ENCODE data around the gene OR7A5. TPM values are rescaled to one million over a fixed set of nuclear protein-coding genes. Genes with fewer than 3 reads are reported as not detected.

The OR7A5 gene
- total and polyA plus RNA-seq, 12 donors = under 0.01 to 0.41 (median 0.16) TPM; not detected in 5

DNA sequence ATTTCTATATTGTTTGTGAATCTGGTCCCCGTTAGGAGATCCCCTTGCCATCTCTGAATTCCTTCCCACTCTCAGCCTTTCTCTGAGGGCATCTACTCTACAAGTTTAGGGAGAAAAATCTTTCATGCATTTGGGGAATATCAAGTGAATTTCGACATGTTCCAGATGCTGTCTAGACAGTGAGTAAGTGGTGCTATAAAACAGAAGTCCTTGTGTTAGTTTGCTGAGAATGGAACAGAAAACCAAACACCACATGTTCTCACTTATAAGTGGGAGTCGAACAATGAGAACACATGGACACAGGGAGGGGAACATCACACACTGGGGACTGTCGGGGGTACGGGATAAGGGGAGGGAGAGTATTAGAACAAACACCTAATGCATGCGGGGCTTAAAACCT lies 8.6 kb upstream of the OR7A5 start:
- no peaks in the 10 kb centered on the region for H3K9me3 ChIP-seq (replicated peaks in 1 of 3)
- intact Hi-C loops (cut with DNase I) = no loop called here
- H3K36me3 ChIP-seq (replicated peaks in 1 of 2) = no peaks in the 10 kb centered on the region
- H3K27me3 ChIP-seq = no peaks in the 10 kb centered on the region
- peaks cover 0 to 7% of the 10 kb centered on the region in 2 donors for H3K4me1 ChIP-seq (replicated peaks in 1 of 2)
- DNase-seq = no peak
- TF ChIP-seq, protein P1, sequence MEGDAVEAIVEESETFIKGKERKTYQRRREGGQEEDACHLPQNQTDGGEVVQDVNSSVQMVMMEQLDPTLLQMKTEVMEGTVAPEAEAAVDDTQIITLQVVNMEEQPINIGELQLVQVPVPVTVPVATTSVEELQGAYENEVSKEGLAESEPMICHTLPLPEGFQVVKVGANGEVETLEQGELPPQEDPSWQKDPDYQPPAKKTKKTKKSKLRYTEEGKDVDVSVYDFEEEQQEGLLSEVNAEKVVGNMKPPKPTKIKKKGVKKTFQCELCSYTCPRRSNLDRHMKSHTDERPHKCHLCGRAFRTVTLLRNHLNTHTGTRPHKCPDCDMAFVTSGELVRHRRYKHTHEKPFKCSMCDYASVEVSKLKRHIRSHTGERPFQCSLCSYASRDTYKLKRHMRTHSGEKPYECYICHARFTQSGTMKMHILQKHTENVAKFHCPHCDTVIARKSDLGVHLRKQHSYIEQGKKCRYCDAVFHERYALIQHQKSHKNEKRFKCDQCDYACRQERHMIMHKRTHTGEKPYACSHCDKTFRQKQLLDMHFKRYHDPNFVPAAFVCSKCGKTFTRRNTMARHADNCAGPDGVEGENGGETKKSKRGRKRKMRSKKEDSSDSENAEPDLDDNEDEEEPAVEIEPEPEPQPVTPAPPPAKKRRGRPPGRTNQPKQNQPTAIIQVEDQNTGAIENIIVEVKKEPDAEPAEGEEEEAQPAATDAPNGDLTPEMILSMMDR (IDR thresholded peaks at IDR 0.05) = no peak
- TF ChIP-seq POLR2A (IDR thresholded peaks at IDR 0.05) = no peak
- H3K27ac ChIP-seq = no peak overlapping the region
- no peak overlapping the region for H3K4me3 ChIP-seq
- WGBS, 4 donors = 64 to 73% (median 69%) methylated on average over 6 of the region's 6 CpGs

DNA sequence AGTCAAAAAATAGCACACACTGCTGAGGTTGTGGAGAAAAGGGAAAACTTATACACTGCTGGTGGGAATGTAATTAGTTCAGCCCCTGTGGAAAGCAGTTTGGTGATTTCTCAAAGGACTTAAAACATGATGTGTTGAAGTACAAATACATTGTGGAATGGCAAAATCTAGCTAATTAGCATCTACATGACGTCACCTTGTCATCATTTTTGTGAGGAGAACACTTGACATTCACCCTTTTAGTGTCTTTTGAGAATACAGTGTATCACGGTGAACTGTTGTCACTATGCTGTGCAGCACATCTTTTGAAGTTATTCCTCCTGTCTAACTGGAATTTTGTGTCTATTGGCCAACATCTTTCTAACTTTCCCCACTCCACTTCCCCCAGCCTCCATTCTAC lies 8.2 kb upstream of the OR7A5 start:
- DNase-seq = no peak
- Histone ChIP-seq H3K27me3 (no peaks in the 10 kb centered on the region), H3K9me3 (replicated peaks in 1 of 3) (no peaks in the 10 kb centered on the region), H3K36me3 (replicated peaks in 1 of 2) (no peaks in the 10 kb centered on the region), H3K27ac (no peak overlapping the region), H3K4me3 (no peak overlapping the region), H3K4me1 (replicated peaks in 1 of 2) (peaks cover 0 to 7% of the 10 kb centered on the region in 2 donors)
- intact Hi-C loops (cut with DNase I) = no loop called here
- 75 to 82% (median 78%) methylated on average over 2 of the region's 2 CpGs for whole genome bisulfite sequencing, 4 donors
- no peak for TF ChIP-seq POLR2A (IDR thresholded peaks at IDR 0.05)
- TF ChIP-seq, protein P1 (IDR thresholded peaks at IDR 0.05) = no peak

DNA sequence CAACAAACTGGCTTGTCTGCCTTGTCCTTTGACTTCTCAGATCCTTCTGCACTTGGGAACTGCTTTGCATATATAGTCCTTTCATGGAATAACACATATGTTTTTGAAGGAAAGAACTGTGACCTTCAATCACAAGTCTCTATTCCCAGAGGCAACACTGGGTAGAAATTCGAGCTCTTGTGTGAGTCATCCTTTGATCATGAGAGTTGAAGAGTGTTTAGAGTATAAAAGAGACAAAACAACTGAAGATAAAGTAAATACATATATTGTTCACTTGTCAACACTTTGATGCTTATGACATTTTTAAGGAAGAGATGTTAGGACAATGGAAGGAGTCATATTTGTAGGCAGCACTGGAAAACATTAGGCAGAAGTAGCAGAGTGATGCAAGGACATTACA lies 5.2 kb upstream of the OR7A5 start:
- Histone ChIP-seq H3K4me3 (no peak overlapping the region), H3K9me3 (replicated peaks in 1 of 3) (no peaks in the 10 kb centered on the region), H3K36me3 (replicated peaks in 1 of 2) (no peaks in the 10 kb centered on the region), H3K27me3 (no peaks in the 10 kb centered on the region), H3K27ac (no peak overlapping the region), H3K4me1 (replicated peaks in 1 of 2) (peaks cover 0 to 7% of the 10 kb centered on the region in 2 donors)
- TF ChIP-seq POLR2A (IDR thresholded peaks at IDR 0.05) = no peak
- TF ChIP-seq, protein P1 (IDR thresholded peaks at IDR 0.05) = no peak
- intact Hi-C loops (cut with DNase I) = no loop called here
- no peak for DNase-seq
- 19 to 41% (median 28%) methylated on average over 1 of the region's 1 CpG for WGBS, 4 donors

DNA sequence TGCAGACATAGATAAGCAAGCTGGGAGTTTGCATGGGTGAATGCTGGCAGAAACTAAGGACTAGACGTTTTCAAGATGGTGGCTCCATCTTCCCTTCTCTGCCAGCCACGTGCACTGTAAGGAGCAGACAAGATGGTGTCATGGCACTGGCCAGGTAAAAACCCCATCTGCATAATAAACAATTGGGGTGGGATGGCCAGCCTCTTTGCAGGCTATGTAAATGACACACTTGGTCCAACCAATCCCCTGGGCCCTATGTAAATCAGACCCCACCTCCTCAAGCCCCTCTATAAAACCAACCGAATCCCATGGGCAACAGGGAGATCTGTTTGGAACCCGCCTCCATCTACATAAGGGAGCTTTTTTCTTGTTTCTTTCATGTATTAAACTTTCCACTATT lies 2.4 kb upstream of the OR7A5 start:
- Histone ChIP-seq H3K9me3 (replicated peaks in 1 of 3) (no peaks in the 10 kb centered on the region), H3K27ac (no peak overlapping the region), H3K4me3 (no peak overlapping the region), H3K4me1 (replicated peaks in 1 of 2) (peaks cover 0 to 6% of the 10 kb centered on the region in 2 donors), H3K27me3 (no peaks in the 10 kb centered on the region), H3K36me3 (replicated peaks in 1 of 2) (no peaks in the 10 kb centered on the region)
- WGBS, 4 donors = 71 to 93% (median 83%) methylated on average over 4 of the region's 4 CpGs
- DNase-seq = no peak
- TF ChIP-seq, protein P1 (IDR thresholded peaks at IDR 0.05) = no peak
- TF ChIP-seq POLR2A (IDR thresholded peaks at IDR 0.05) = no peak
- intact Hi-C loops (cut with DNase I) = no loop called here

Data from adrenal gland (tissue), 12 donors.